D721Med (cell line): ENCODE results near the gene ZNF649.

Experiments used
- DNase-seq: peaks from one replicate; pipeline ENCODE4 v3.0.0; 2011; ENCODE audit warnings: low spot score; ENCODE audit not compliant: insufficient read length
- FAIRE-seq: peaks from 2 replicates; lab custom pipeline; 2011; peaks lifted over from hg19 to GRCh38; lab: Jason Lieb, UNC
- CTCF ChIP-seq: IDR thresholded peaks from 2 replicates; pipeline ENCODE4 v1.5.1; 2012; ENCODE audit warnings: mild to moderate bottlenecking, control low read depth; ENCODE audit not compliant: insufficient read depth; ENCODE audit errors: missing control alignments

Gene ZNF649

GRCh38 chr19:51905206-51905605 is 389 bp upstream of the ZNF649 start:
- TF ChIP-seq CTCF = no peak
- FAIRE-seq (no peak), DNase-seq (no peak)

GRCh38 chr19:51903192-51903591 is 1.6 kb downstream of the ZNF649 start:
- no peak for TF ChIP-seq CTCF
- DNase-seq (no peak), FAIRE-seq (no peak)

GRCh38 chr19:51901860-51902259 is 3.0 kb downstream of the ZNF649 start:
- no peak for DNase-seq
- no peak for FAIRE-seq
- no peak for TF ChIP-seq CTCF

- TF ChIP-seq CTCF = no peak
- no peak for DNase-seq
- no peak for FAIRE-seq
Observed at GRCh38 chr19:51891193-51891747, 13.5 kb downstream of the ZNF649 start.

GRCh38 chr19:51889934-51890333 is 14.9 kb downstream of the ZNF649 start:
- DNase-seq = no peak
- no peak for FAIRE-seq

GRCh38 chr19:51887522-51888498 is 17.0 kb downstream of the ZNF649 start, which contains the start of gene ZNF577:
TSS of gene ZNF577 (minus strand) at chr19:51887951. CDS start at chr19:51880382, 7,569 bp downstream.
- TF ChIP-seq CTCF = no peak
- FAIRE-seq = peak; percentile 32
- peak; percentile 54 for DNase-seq

More at GRCh38 chr19:51889934-51890333, 14.9 kb downstream of the ZNF649 start:
- no peak for TF ChIP-seq CTCF

GRCh38 chr19:51884713-51885112 is 20.1 kb downstream of the ZNF649 start:
- TF ChIP-seq CTCF = no peak
- FAIRE-seq (no peak), DNase-seq (no peak)
